Measurements from ENCODE around the gene ZNF765.
A peak's percentile ranks its signal among the peaks of the same experiment; 100 is the strongest.

The ZNF765 gene

DNA sequence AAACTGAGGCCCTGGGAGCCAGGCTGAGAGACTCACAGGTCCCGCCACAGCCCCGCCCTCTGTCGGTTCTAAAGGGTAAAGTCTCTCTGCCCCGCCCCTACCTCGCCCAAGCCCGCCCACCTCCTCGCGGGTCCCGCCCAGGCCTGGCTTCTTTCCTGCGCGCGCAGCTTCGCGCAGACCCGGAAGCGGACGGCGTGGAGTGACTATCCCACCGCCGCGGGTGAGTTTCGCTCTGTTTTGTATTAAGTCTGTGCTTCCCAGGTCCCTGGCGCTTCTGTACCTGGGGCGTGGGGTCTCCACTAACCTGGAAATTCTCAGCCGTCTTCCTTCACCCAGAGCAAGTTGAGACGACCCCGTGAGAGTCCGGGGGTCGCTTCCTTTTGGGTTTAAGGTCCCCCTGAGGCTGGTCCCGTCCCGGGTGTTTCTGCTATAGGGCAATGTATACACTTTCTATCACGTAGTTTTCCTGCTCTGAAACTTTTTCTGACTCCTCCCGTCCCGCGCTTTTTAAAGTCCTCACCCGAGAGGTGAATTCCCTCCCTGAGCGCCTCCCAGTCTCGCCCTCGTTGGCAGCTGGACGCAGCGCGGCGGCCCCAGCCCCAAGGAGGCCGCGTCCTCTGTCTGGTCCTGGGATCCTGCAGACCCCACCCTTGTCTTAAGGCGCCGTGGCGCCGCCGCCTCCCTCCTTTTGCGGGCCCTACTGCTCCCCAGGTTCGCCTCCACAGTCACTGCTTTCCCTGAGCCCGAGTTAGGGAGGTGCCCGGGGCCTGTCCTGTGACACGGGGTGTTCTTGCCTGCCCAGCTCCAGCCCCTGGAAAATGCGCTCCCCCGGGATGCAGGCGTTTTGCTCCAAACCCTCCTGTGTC, at the start of gene ZNF765:
Gene ZNF765, plus strand, starts transcription at position 176 of the 866 bp plus-strand sequence. CDS start 2,867 bp downstream, outside the sequence.
- H3K4me3 ChIP-seq (ENCODE audit: low read depth, low read length): peak within 1 kb of the TSS; percentile 87
- peaks cover 17 to 20% of the 10 kb centered on the region in 2 experiments for H3K36me3 ChIP-seq (ENCODE audit: control insufficient read depth in 2 of 2, insufficient read depth in 1 of 2, low read length in 2 of 2)
- H3K9me3 ChIP-seq (ENCODE audit: control insufficient read depth, insufficient read depth, low read depth, low read length): no peaks in the 10 kb centered on the region; the same call in 1 of the 2 replicates
- H3K4me1 ChIP-seq (ENCODE audit: control insufficient read depth, insufficient read depth, low read length): no peaks in the 10 kb centered on the region
- ChIA-PET CTCF (interaction anchor here (0.6 kb wide), 2 partner anchors 518 to 1526 kb away, joined by 3 to 5 read pairs; no protein-coding TSS in a partner anchor), POLR2A (interaction anchor here (0.7 to 1.2 kb wide), 4 partner anchors 14 to 126 kb away, joined by 3 to 7 read pairs (median 4); partner anchors contain the start of gene ZNF845)
- no peak within 1 kb of the TSS; the same call in 1 of the 2 replicates for H3K27ac ChIP-seq (ENCODE audit: extremely low read depth, low read depth, low read length)
- peak; percentile 91 for TF ChIP-seq KLF8 (tag by site-specific recombination; IDR thresholded peaks at IDR 0.05)
- TF ChIP-seq ZBTB20 (tag by site-specific recombination; IDR thresholded peaks at IDR 0.05): 0 out of 2 replicates have a peak, but pooled peaks have one; percentile 28
- 0 out of 2 replicates have a peak, but pooled peaks have one; percentile 51 for TF ChIP-seq ZNF660 (tag by site-specific recombination; IDR thresholded peaks at IDR 0.05)
- peak; percentile 64; the same call in 1 of the 2 replicates for TF ChIP-seq KLF1 (tag by site-specific recombination; IDR thresholded peaks at IDR 0.05)
- TF ChIP-seq ZNF184 (tag by site-specific recombination; IDR thresholded peaks at IDR 0.05): no peak
- TF ChIP-seq SP3 (tag by site-specific recombination; IDR thresholded peaks at IDR 0.05): peak; percentile 83
- TF ChIP-seq ZNF549 (tag by site-specific recombination; IDR thresholded peaks at IDR 0.05): no peak
- TF ChIP-seq ZNF335 (tag by site-specific recombination; conservative IDR thresholded peaks at IDR 0.05): peak; percentile 79
- TF ChIP-seq, protein P1, sequence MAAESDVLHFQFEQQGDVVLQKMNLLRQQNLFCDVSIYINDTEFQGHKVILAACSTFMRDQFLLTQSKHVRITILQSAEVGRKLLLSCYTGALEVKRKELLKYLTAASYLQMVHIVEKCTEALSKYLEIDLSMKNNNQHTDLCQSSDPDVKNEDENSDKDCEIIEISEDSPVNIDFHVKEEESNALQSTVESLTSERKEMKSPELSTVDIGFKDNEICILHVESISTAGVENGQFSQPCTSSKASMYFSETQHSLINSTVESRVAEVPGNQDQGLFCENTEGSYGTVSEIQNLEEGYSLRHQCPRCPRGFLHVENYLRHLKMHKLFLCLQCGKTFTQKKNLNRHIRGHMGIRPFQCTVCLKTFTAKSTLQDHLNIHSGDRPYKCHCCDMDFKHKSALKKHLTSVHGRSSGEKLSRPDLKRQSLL (tag by site-specific recombination; IDR thresholded peaks at IDR 0.05): no peak
- TF ChIP-seq ZNF266 (tag by site-specific recombination; IDR thresholded peaks at IDR 0.05; ENCODE audit: low read depth): peak; percentile 100
- TF ChIP-seq WT1 (tag by site-specific recombination; IDR thresholded peaks at IDR 0.05): no peak
- peak; percentile 26; the same call in 1 of the 2 replicates for TF ChIP-seq ZBTB17 (tag by site-specific recombination; IDR thresholded peaks at IDR 0.05)
- TF ChIP-seq ZNF518A (tag by site-specific recombination; conservative IDR thresholded peaks at IDR 0.05; ENCODE audit: low read depth): no peak
- no peak for TF ChIP-seq HOXA7 (CRISPR knock-in tag; IDR thresholded peaks at IDR 0.05; ENCODE audit: borderline replicate concordance)
- TF ChIP-seq, protein P2, sequence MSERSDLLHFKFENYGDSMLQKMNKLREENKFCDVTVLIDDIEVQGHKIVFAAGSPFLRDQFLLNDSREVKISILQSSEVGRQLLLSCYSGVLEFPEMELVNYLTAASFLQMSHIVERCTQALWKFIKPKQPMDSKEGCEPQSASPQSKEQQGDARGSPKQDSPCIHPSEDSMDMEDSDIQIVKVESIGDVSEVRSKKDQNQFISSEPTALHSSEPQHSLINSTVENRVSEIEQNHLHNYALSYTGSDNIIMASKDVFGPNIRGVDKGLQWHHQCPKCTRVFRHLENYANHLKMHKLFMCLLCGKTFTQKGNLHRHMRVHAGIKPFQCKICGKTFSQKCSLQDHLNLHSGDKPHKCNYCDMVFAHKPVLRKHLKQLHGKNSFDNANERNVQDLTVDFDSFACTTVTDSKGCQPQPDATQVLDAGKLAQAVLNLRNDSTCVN (tag by site-specific recombination; optimal IDR thresholded peaks at IDR 0.05): peak; percentile 20
- TF ChIP-seq KLF9 (tag by site-specific recombination; IDR thresholded peaks at IDR 0.05; ENCODE audit: low read depth): peak; percentile 79
- TF ChIP-seq SP2 (tag by site-specific recombination; IDR thresholded peaks at IDR 0.05): peak; percentile 87
- TF ChIP-seq ZFP37 (tag by site-specific recombination; IDR thresholded peaks at IDR 0.05): 0 out of 2 replicates have a peak, but pooled peaks have one; percentile 31
- TF ChIP-seq OVOL3 (tag by site-specific recombination; IDR thresholded peaks at IDR 0.05): no peak
- no peak for TF ChIP-seq ZBTB8A (tag by site-specific recombination; IDR thresholded peaks at IDR 0.05)
- no peak for TF ChIP-seq ZNF157 (tag by site-specific recombination; IDR thresholded peaks at IDR 0.05)
- TF ChIP-seq, protein P3, sequence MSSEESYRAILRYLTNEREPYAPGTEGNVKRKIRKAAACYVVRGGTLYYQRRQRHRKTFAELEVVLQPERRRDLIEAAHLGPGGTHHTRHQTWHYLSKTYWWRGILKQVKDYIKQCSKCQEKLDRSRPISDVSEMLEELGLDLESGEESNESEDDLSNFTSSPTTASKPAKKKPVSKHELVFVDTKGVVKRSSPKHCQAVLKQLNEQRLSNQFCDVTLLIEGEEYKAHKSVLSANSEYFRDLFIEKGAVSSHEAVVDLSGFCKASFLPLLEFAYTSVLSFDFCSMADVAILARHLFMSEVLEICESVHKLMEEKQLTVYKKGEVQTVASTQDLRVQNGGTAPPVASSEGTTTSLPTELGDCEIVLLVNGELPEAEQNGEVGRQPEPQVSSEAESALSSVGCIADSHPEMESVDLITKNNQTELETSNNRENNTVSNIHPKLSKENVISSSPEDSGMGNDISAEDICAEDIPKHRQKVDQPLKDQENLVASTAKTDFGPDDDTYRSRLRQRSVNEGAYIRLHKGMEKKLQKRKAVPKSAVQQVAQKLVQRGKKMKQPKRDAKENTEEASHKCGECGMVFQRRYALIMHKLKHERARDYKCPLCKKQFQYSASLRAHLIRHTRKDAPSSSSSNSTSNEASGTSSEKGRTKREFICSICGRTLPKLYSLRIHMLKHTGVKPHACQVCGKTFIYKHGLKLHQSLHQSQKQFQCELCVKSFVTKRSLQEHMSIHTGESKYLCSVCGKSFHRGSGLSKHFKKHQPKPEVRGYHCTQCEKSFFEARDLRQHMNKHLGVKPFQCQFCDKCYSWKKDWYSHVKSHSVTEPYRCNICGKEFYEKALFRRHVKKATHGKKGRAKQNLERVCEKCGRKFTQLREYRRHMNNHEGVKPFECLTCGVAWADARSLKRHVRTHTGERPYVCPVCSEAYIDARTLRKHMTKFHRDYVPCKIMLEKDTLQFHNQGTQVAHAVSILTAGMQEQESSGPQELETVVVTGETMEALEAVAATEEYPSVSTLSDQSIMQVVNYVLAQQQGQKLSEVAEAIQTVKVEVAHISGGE (tag by site-specific recombination; conservative IDR thresholded peaks at IDR 0.05; ENCODE audit: low read depth): no peak
- TF ChIP-seq ZNF837 (tag by site-specific recombination; IDR thresholded peaks at IDR 0.05): no peak
- no peak for TF ChIP-seq ZNF311 (tag by site-specific recombination; IDR thresholded peaks at IDR 0.05; ENCODE audit: borderline replicate concordance)

Measured in HEK293 (cell line).